ENCODE data around the gene TGFBI. TPM values are rescaled to one million over a fixed set of nuclear protein-coding genes. Genes with fewer than 3 reads are reported as not detected.

Gene TGFBI
- total RNA-seq, 2 experiments from 2014 or later = 0.58 to 0.97 TPM

DNA sequence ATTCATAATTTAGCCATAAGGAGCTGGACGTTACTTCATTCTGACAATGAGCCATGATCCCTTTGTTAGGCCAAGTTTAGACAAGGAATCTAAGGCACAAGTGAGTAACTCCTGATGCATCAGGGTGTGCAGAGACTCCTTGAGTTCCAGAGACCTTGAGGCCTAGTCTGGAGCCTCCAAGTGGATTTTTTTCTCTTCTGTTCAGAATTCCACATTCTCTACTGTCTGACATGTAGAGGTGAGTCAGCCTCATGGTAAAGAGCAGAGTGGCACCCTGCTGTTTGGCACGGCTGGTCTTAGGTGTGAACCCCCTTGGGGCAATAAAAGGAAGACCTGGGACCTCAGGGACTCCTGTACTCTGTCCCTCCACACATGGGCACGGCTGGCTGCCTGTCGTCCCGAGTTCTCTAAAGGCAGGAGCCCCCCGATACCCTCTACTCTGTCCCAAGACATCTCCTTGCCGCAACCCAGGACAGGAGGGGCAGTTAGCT, 22.0 kb upstream of the TGFBI start:
- H3K9me3 Mint-ChIP-seq = no peaks in the 10 kb centered on the region
- no peak for DNase-seq
- peaks cover 2% of the 10 kb centered on the region for H3K27me3 Mint-ChIP-seq
- intact Hi-C loops (cut with micrococcal nuclease) = no loop called here
- H3K27ac Mint-ChIP-seq = no peak overlapping the region
- no peaks in the 10 kb centered on the region for H3K4me1 Mint-ChIP-seq (ENCODE audit: low read depth)
- POLR2A ChIA-PET = no interaction called here
- no peak overlapping the region for H3K4me3 Mint-ChIP-seq
- H3K36me3 Mint-ChIP-seq = no peaks in the 10 kb centered on the region
- CTCF ChIA-PET = interaction anchor here (0.7 kb wide), 1 partner anchor 391 kb away, joined by 3 read pairs; no protein-coding TSS in a partner anchor

GRCh38 chr5:136007271-136007670, 21.5 kb upstream of the TGFBI start:
- DNase-seq = no peak
- CTCF ChIA-PET = no interaction called here
- Mint-ChIP-seq H3K27me3 (peaks cover 2% of the 10 kb centered on the region), H3K36me3 (no peaks in the 10 kb centered on the region), H3K4me1 (ENCODE audit: low read depth) (peaks cover 4% of the 10 kb centered on the region), H3K9me3 (no peaks in the 10 kb centered on the region), H3K4me3 (no peak overlapping the region), H3K27ac (no peak overlapping the region)
- intact Hi-C loops (cut with micrococcal nuclease) = no loop called here
- POLR2A ChIA-PET = no interaction called here

DNA sequence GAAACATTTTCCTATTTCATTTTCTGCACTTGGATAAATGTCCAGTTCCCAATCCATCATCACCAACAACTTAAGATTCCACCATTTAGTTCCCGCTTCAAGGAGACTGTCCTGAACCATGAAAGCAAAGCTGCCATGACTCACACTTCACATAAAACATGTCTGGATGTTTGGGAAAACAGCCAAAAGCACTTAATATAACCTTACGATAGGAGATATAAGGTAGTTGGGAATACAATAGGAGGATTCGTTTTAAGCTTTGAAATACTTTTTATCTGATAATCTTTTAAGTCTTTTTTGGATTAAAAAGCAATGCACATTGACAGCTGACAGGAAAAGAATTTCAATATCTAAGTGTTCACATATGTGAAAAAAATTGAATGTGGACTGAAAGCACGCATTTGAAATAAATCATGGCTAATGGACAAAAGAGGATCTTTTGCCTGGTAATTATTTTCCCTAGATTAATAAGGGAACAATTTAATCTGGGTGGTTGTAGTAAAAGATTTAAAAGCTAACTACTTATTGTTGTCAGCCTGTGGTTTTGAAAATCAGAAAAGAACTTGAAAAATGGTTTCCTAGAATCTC, 17.3 kb upstream of the TGFBI start:
- Mint-ChIP-seq H3K4me3 (no peak overlapping the region), H3K27me3 (peaks cover 11% of the 10 kb centered on the region), H3K36me3 (no peaks in the 10 kb centered on the region), H3K9me3 (no peaks in the 10 kb centered on the region), H3K4me1 (ENCODE audit: low read depth) (peaks cover 5% of the 10 kb centered on the region), H3K27ac (no peak overlapping the region)
- no peak for DNase-seq
- CTCF ChIA-PET = no interaction called here
- POLR2A ChIA-PET = no interaction called here
- intact Hi-C loops (cut with micrococcal nuclease) = no loop called here

DNA sequence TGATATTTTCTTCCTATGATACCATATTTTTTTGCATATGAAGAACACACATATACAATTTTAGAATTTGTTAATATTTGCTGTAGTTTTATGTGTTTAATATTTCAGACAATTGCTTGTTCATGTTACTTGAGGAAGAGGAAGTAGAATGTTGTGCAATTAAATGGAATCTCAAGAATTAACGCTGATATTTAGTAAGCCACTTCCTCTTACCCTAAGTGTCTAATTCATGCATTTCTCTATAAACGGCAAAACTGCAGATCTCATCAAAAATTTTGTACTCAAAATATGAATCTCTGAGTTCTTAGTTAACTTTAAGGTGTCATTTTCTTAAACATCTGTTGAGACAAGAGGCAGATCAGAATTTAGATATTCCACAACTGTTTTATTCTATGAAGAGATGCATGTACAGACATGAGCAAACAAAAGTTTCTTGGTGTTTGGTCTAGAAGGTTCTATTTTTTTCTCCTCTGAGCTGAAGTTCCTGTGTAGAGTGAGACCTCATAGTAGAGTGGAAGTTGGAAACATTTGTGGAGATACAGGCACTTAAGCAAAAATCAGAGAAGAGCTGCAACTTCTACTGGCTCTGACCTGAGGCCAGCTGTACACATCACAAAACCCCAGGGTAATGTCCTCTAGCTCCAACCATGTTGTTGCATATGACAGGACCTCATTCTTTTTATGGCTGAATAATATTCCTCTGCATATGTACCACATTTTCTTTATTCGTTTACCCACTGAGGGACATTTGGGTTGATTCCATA, 16.6 kb upstream of the TGFBI start:
- peaks cover 5% of the 10 kb centered on the region for H3K4me1 Mint-ChIP-seq (ENCODE audit: low read depth)
- no peak overlapping the region for H3K4me3 Mint-ChIP-seq
- POLR2A ChIA-PET = no interaction called here
- no peak overlapping the region for H3K27ac Mint-ChIP-seq
- H3K27me3 Mint-ChIP-seq = peaks cover 11% of the 10 kb centered on the region
- no peak for DNase-seq
- H3K9me3 Mint-ChIP-seq = no peaks in the 10 kb centered on the region
- intact Hi-C loops (cut with micrococcal nuclease) = no loop called here
- no peaks in the 10 kb centered on the region for H3K36me3 Mint-ChIP-seq
- CTCF ChIA-PET = interaction anchor here (1.2 kb wide), 1 partner anchor 35 kb away, joined by 3 read pairs; no protein-coding TSS in a partner anchor

DNA sequence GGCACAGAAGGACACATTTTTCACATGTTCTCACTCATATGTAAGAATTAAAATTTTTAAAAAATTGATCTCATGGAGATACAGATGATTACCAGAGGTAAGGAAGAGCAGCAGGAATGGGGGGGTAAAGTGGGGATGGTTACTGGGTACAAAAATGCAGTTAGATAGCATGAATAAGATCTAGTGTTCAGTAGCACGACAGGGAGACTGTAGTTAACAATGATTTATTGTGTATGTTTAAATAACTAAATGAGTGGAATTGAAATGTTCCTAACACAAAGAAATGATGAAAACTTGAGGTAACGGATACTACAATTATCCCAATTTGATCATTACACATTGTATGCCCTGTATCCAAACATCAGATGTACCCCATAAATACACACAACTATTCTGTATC, 15.2 kb upstream of the TGFBI start:
- no peaks in the 10 kb centered on the region for H3K9me3 Mint-ChIP-seq
- no peak for DNase-seq
- no peaks in the 10 kb centered on the region for H3K36me3 Mint-ChIP-seq
- H3K4me1 Mint-ChIP-seq (ENCODE audit: low read depth) = peaks cover 5% of the 10 kb centered on the region
- no peak overlapping the region for H3K27ac Mint-ChIP-seq
- CTCF ChIA-PET = no interaction called here
- H3K4me3 Mint-ChIP-seq = no peak overlapping the region
- peaks cover 13% of the 10 kb centered on the region for H3K27me3 Mint-ChIP-seq
- intact Hi-C loops (cut with micrococcal nuclease) = no loop called here
- POLR2A ChIA-PET = no interaction called here

DNA sequence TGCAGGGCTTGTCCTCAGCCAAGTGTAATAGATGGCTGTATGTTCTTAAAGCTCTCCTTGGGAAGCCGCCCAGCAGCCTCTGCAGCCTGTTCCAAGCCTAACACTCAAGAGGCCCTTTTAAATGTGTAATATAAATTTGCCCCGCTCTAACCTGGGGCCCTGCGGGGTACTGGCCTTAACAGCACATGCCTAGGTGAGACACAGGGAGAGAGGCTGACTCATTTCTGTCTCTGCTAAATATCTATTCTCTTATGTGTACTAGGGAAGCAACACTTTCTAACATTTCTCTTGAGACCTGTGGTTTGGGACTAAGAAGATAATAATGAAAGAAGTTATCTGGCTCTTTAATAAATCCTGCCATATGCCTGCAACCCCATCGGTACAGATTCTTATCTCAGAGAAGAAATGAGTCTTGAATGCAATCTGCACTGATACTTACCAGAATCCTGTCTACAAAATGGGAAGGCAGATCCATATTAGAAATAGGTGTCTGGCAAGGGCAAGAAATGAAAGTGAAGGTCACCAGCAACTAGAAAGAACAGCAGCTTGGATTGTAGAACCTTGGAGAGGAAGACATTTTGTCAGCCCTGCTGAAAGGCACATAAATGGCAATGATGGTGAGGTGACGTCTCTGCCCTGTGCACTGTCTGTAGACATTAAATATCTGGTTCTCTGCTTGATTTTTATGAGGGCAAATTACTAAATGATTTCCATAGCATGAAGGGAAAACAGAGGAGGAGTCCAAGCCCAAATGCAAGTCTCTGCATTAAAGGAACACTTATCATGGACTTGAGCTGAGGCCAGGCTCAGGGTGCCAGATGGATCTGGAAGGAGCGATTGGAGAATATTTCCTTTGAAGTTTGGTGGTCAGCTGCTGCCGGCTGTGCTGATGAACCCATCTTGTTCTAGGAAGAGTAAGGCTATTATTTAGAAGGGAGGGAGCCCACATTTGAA, 14.5 kb upstream of the TGFBI start:
- ChIA-PET POLR2A (no interaction called here), CTCF (no interaction called here)
- no peak overlapping the region for H3K27ac Mint-ChIP-seq

DNA sequence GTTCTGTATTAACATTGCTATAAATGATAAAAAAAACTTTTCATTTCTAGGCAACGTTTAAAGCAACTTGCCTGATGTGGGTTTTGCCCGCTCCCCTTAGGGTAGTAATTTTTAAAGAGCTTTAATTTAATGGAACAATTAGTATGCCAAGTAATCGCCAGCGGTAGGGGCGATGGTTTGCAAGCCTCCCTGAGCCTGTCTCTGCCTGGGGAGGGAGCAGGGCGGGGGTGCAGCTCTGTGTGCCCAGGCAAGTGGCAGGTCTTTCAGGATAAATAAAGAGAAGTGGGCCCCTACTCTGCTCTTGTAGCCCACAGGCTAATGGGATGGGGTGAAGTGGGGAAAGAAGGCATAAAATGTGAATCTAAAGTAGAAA, 13.8 kb upstream of the TGFBI start:
- H3K4me3 Mint-ChIP-seq = no peak overlapping the region
- ChIA-PET POLR2A (no interaction called here), CTCF (no interaction called here)
- H3K27ac Mint-ChIP-seq = no peak overlapping the region
- no peaks in the 10 kb centered on the region for H3K36me3 Mint-ChIP-seq
- H3K4me1 Mint-ChIP-seq (ENCODE audit: low read depth) = peaks cover 6% of the 10 kb centered on the region
- H3K9me3 Mint-ChIP-seq = no peaks in the 10 kb centered on the region
- no peak for DNase-seq
- H3K27me3 Mint-ChIP-seq = peaks cover 13% of the 10 kb centered on the region
- intact Hi-C loops (cut with micrococcal nuclease) = no loop called here

More for the DNA sequence above, 14.5 kb upstream of the TGFBI start:
- no peak for DNase-seq
- Mint-ChIP-seq H3K4me3 (no peak overlapping the region), H3K36me3 (no peaks in the 10 kb centered on the region), H3K27me3 (peaks cover 13% of the 10 kb centered on the region), H3K9me3 (no peaks in the 10 kb centered on the region), H3K4me1 (ENCODE audit: low read depth) (peaks cover 5% of the 10 kb centered on the region)
- intact Hi-C loops (cut with micrococcal nuclease) = no loop called here

DNA sequence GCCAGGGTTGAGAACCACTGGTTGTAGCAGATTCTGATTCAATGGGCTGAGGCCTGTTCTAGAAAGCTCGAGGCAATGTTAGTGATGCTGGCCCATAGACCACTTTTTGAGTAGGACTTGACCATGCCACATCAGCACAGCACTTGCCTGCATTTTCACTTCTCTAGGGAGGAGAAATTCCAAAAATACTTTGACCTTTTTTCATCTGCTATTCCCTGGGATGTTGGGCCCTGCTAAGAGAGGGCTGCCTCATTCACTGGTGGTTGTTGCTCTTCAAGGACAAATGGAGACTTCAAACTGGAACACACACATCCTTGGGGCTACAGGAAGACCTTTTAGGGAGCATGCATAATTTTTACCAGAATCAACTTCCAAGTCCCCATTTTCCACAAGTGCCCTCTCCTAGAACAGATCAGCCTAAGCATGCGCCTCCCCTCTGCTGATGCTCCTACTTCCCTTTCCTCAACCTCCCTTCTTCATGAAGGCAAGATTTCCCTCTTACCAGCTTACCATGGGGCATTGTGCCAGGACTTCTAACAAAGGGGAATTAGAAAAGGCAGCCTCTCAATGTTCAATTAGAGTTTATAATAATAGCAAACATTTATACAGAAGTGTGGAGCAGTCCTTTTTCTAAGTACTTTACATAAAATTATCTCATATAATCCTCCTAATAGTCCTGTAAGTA, 12.7 kb upstream of the TGFBI start:
- Mint-ChIP-seq H3K4me1 (ENCODE audit: low read depth) (peaks cover 8% of the 10 kb centered on the region), H3K36me3 (no peaks in the 10 kb centered on the region), H3K9me3 (no peaks in the 10 kb centered on the region), H3K27ac (no peak overlapping the region), H3K4me3 (no peak overlapping the region), H3K27me3 (peaks cover 11% of the 10 kb centered on the region)
- ChIA-PET POLR2A (no interaction called here), CTCF (no interaction called here)
- DNase-seq = no peak
- intact Hi-C loops (cut with micrococcal nuclease) = no loop called here

DNA sequence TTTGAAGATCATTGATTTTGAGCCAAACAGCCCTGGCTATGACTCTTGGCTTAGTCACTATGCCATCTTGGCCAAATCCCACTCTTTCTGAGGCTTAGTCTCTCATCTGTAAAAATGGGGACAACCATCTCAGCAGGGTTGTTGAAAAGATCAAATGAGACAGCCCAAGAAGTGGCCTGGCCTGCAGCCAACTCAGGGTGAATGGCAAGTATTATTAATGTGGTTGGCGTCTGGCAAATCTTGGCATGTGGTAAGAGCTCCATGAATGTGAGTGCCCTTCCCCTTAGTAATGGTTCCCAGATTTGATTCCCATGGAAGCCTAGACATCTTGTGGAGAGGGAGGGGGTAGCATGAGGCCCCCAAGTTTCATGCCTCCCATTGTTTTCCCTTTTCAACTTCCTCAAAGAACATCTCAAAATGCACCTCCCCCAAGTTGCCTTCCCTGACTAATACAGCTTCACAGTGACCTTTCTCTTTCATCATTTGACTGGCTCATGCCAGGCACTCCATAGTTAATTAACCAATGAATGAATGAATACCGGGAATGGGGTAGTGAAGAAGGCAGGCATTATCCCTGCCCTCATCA, 11.8 kb upstream of the TGFBI start:
- no peak overlapping the region for H3K4me3 Mint-ChIP-seq

DNA sequence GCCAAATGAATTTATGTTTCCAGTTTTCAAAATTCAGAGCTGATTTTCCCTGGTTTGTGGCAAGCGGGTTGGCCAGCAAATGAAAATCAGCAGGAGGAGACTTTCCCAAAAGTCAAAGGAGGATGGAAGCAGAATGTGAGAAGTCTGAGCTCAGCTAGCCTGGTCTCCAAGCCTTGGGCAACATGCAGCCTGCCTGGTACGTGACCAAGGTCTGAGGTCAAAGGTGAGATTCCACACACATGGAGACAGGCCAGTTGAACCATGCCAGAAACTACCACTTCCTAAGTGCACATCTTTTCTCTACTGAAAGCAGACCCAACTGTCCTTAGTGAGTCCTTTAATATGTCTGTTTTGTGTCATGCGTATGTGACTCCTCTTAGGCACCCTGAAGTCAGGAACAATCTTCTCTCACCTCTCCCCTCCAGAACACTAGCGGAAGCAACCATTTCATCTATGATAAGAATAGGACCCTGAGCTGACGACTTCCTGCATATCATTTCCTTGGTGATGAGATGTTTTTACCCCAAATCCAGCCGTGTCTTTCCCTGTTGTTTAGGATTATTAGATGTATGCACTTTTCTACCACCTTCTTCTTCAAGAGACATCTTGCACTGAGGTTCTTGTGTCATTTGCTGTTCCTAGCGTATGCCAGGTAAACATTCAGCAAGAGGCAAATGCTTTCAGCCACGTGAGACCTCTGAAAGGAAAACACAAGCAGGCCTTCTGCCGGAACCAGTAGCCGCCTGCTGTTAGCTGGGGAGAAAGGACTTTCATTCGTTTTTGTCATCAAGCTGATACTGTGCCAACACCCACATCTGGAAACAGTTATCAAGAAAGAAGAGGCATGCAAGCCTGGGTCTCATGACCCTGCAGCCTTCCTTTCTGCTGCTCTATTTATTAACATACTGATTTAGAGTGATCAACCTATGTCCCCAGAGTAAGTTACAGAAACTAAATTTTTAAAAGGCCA, 9.7 kb upstream of the TGFBI start:
- H3K36me3 Mint-ChIP-seq = no peaks in the 10 kb centered on the region
- H3K27ac Mint-ChIP-seq = no peak overlapping the region
- no peaks in the 10 kb centered on the region for H3K9me3 Mint-ChIP-seq
- H3K27me3 Mint-ChIP-seq = peaks cover 8% of the 10 kb centered on the region
- no peak for DNase-seq
- peaks cover 4% of the 10 kb centered on the region for H3K4me1 Mint-ChIP-seq (ENCODE audit: low read depth)
- no peak overlapping the region for H3K4me3 Mint-ChIP-seq
- CTCF ChIA-PET = interaction anchor here (0.8 kb wide), 1 partner anchor 77 kb away, joined by 3 read pairs; no protein-coding TSS in a partner anchor
- intact Hi-C loops (cut with micrococcal nuclease) = no loop called here
- POLR2A ChIA-PET = no interaction called here

More for the DNA sequence above, 11.8 kb upstream of the TGFBI start:
- Mint-ChIP-seq H3K4me1 (ENCODE audit: low read depth) (peaks cover 7% of the 10 kb centered on the region), H3K36me3 (no peaks in the 10 kb centered on the region), H3K9me3 (no peaks in the 10 kb centered on the region), H3K27me3 (peaks cover 11% of the 10 kb centered on the region), H3K27ac (no peak overlapping the region)
- intact Hi-C loops (cut with micrococcal nuclease) = no loop called here
- ChIA-PET CTCF (no interaction called here), POLR2A (no interaction called here)
- no peak for DNase-seq

DNA sequence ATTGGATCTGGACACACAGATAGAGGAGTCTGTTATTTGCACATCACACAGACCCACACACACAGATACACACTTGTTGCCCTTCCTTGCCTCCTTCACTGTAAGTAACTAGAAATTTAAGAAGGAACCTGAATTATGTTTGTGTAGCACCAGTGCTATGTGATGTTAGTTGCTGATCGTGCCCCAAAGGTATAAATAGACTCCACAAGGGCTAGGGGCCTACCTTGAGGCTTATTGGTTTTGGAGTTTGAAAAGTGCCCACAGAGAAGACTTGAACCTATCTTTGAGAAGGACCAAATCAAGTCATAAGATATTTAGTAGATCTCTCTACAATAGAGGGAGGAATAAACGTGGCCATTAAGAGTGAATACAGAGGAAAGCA, 8.8 kb upstream of the TGFBI start:
- Mint-ChIP-seq H3K27me3 (peaks cover 4% of the 10 kb centered on the region), H3K4me3 (no peak overlapping the region), H3K4me1 (ENCODE audit: low read depth) (peaks cover 4% of the 10 kb centered on the region), H3K36me3 (no peaks in the 10 kb centered on the region), H3K9me3 (no peaks in the 10 kb centered on the region), H3K27ac (no peak overlapping the region)
- ChIA-PET CTCF (no interaction called here), POLR2A (no interaction called here)
- no peak for DNase-seq
- intact Hi-C loops (cut with micrococcal nuclease) = loop anchor here (1.0 kb wide), 1 partner anchor 17 kb away; no protein-coding TSS in a partner anchor
